ENCODE measurements around the gene ZFY.
"Not testable (repeated sequence)": the region's sequence is repeated elsewhere in the genome, so short reads cannot be mapped to it uniquely, and the experiment has no call there.

ZFY gene

GRCh38 chrY:2979283-2979682, 44.1 kb downstream of the ZFY start:
- DNase-seq = no peak

GRCh38 chrY:2984491-2984890, 49.3 kb downstream of the ZFY start:
- DNase-seq = no peak

- DNase-seq = not testable (repeated sequence)
These were observed 52.0 kb downstream of the ZFY start for GRCh38 chrY:2987178-2987577.

DNA sequence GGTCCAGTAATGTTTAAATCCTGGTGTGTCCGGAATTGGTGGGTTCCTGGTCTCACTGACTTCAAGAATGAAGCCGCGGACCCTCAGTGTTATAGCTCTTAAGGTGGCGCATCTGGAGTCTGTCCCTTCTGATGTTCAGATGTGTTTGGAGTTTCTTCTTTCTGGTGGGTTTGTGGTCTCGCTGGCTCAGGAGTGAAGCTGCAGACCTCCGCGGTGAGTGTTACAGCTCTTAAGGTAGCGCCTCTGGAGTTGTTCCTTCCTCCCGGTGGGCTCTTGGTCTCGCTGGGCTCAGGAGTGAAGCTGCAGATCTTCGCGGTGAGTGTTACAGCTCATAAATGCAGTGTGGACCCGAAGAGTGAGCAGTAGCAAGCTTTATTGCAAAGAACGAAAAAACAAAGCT, 62.2 kb downstream of the ZFY start:
- DNase-seq = not testable (repeated sequence)

DNA sequence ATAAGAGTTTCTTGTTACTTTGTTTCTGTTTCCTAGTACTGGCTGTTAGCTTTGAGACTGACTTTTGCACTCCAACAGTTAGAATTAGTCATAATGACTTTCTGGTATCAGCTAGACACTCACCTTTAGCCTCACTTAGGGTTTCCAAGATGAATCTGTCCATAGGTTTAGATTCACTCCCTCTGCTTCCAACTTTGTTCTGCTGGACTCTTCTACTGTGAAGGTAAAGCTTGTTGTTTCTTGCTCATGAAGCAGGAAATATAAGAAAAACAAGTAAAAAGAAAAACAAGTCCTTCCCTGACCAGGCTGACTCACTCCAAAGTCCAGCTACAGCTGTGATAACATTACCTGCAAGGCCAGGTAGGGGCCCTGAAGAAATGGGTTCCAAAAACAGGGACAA, 67.0 kb downstream of the ZFY start:
- DNase-seq = no peak

- DNase-seq = peak in 1 of 2 donors; percentile 8
These were observed 67.7 kb downstream of the ZFY start for GRCh38 chrY:3002680-3003515.

DNA sequence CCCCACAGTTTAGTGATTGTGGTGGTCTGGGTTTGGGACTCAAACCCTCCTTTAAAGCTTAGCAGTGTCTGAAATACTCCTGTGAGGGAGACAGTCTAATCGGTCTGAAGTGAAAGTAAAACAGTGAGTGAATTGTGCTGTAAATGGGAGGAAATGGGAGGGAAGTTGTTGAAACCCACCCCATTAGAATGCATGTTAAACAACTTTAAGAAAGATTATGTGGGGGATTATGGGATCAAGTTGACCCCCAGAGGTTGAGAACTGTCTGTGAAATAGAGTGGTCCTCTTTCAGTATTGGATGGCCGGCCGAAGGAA, 68.3 kb downstream of the ZFY start:
- no peak for DNase-seq

DNA sequence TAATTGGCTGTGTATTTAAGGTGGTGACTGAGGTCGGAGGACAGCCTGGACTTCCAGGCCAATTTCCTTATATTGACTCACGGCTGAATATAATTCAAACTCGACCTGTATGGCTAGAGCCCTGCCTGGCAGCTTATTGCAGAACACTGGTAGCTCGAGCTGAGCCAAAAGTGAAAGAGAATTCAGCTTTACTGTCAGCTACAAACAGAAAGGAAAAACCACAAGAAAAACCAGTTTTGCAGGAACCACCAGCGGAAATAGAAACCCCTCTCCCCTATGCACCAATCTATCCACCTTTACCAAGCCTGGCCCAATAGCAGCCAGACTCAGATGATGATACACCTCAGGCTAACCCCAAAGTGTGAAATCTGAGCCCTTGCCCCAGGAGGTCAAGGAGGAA, 68.7 kb downstream of the ZFY start:
- DNase-seq = peak; percentile 9 to 22

- DNase-seq = not testable (repeated sequence)
These were observed 70.8 kb downstream of the ZFY start for GRCh38 chrY:3006031-3006430.

DNA sequence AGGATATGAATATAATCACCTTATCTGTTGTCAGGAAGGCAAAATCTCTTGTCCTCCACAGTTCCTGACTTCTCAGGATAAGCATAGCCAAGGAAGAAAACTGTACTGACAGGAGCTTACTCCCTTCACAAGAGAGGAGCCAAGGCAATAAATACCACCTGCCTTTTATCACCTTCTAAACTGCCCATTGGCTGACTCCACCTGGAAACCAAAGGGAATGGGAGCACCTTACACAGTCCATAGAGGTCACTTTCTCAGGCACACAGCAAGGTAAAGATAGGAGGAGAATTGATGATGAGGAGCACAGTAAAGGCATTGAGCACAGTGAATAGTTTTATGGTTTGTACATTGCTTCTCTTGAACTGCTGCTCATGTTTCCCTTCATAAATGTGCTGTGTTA, 72.8 kb downstream of the ZFY start:
- no peak for DNase-seq

DNA sequence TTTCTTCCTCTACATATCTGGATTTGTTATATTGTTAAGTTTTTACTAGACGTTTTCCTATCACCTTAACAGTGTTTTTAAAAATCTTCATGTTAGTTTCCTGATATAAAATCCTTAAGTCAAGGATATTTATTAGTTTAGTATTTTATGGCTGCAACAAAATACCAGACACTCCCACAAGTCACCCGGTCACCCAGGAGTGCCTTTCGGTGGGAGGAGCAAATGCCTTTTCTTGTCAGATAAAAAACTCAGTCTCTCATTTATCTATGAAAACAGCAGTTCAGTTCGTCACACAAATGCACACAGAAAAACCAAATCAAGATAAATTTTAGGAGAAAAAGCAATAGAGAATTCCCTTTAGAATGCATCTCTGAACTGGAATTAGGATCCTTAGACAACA, 77.0 kb downstream of the ZFY start:
- no peak for DNase-seq

DNA sequence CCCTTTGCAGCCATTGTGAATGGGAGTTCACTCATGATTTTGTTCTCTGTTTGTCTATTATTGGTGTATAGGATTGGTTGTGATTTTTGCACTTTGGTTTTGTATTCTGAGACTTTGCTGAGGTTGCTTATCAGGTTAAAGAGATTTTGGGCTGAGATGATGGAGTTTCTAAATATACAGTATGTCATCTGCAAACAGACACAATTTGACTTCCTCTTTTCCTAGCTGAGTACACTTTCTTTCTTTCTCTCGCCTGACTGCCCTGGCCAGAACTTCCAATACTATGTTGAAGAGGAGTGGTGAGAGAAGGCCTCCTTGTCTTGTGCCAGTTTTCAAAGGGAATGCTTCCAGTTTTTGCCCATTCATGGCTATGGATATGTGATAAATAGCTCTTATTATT, 81.4 kb downstream of the ZFY start:
- DNase-seq = no peak

DNA sequence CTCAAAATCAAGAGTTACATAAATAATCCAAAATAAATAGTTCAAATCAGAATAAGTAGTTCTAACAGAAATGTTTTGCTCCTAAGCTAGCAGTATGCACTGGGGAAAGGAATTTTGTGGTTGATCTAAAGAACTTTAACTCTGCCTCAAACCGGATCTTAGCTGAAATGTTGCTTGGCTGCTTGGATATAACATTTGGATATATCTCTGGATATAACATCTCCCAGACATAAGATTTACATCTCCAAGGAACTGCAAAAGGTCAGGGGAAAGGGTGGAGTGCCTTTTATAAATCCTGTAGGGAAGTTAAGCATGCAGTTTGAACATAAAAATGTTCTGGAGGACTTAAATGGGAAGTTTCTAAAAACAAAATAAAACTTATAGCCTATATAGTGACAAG, 83.4 kb downstream of the ZFY start:
- no peak for DNase-seq

- DNase-seq = no peak
These were observed 84.4 kb downstream of the ZFY start for GRCh38 chrY:3019584-3019983.

DNA sequence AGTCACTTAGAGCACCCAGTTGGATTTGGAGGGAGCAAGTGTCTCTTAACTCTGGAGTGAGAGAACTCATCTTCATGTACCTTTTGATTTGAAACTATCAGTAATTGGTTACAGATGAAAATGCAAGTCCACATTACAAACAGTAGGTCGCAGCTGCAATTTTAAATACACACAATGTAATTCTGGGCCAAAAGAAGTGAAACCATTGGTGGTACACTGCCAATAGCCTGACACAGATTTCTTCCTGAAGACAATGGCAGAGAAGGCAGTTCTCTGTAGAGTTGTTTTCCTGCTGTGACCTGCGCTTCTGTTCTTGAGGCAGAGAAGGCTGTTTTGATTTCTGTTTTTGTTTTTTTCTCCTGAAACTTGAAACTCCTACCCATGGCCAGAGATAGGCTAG, 86.0 kb downstream of the ZFY start:
- DNase-seq = no peak

DNA sequence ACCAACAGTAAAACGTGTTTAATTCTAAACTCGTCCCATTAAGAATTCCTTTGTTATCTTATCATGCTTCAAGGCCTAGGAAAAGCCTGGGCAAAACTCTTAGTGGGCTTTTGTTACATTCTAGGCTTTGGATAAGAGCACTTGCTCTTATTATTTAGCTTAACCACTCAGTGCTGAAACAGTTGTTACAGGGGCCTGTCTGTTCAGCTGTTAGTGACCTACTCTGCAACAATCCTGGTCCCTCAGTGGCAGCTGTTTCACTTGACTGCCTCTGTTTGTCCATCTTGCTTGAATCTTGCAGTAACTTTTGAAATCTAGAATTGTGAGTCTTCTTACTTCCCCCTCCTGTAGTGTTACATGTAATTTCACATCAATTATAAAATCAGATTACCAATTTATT, 88.4 kb downstream of the ZFY start:
- DNase-seq = no peak

DNA sequence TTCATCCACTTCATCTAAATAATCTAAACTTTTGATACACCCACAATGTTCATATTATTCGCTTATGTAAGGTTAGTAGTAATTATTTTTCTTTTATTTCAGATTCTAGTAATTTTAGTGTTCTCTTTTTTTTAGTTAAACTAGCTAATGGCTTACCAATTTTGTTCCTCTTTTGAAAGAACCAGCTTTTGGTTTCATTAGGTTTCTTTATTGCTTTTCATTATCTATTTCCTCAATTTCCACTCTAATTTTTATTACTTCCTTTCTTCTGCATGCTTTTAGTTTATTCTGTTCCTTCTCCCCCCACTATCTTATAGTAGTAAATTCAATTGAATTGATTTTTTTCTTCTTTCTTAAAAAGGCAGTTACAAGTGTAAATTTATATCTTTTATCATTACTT, 90.2 kb downstream of the ZFY start:
- DNase-seq = no peak

All from stimulated activated CD4-positive, alpha-beta T cell treated with anti-CD3 and anti-CD28 coated beads, Interleukin-2, amount 100 ng/mL, for 24 hours (primary cell).